K562 (cell line): ENCODE measurements around the gene SAE1. TPM values are rescaled to one million over a fixed set of nuclear protein-coding genes. Genes with fewer than 3 reads are reported as not detected.

Source experiments
- ATAC-seq: fragments of 200-7000 bp; cut with Tn5 transposase; 3 replicates; pipeline ENCODE4 v1.9.1; 2020; ENCODE audit warnings: moderate library complexity
- BruUV-seq: library from RNA; stranded (reverse); fragments of 400-500 nt; replicated peaks from 2 replicates; lab custom pipeline; 2021; lab: Mats Ljungman, UMichigan
- CTCF ChIA-PET: fragments of 300-600 bp; formaldehyde crosslinking; extraction: SDS; loops from one replicate; lab custom pipeline; 2021; ENCODE audit warnings: low intra/inter-chr PET ratio; lab: Yijun Ruan, JAX
- POLR2A ChIA-PET: fragments of 300-600, 350-650 bp; sonication (Branson Sonifier 250); formaldehyde crosslinking; extraction: SDS; loops from one replicate; lab custom pipeline; 2021; ENCODE audit warnings: antibody characterized with exemption, inconsistent platforms; lab: Yijun Ruan, JAX
- DNase-seq, 4 experiments: peaks; one replicate each; pipeline versions ENCODE4 v3.0.0 to v3.0.0-alpha.2; 2011 to 2018; ENCODE audit warnings: low spot score in 3 of 4, mixed read lengths in 3 of 4; ENCODE audit errors: extremely low read depth in 1 of 4
- FAIRE-seq: peaks from 2 replicates; lab custom pipeline; 2011; peaks lifted over from hg19 to GRCh38; lab: Jason Lieb, UNC
- H2AFZ ChIP-seq: 2 replicates; pipeline ENCODE4 v1.6.0; 2011; ENCODE audit warnings: low read depth, low read length, control low read depth, inconsistent platforms
- H3K27ac ChIP-seq: fragments of 200-600 bp; 3 replicates; pipeline ENCODE4 v1.8.0; 2011; ENCODE audit warnings: low read depth, mild to moderate bottlenecking, control low read depth, inconsistent platforms, low read length, moderate library complexity, mixed read lengths; ENCODE audit errors: extremely low read depth
- H3K27me3 ChIP-seq, 2 experiments: fragments of 300-600 bp in 1 of 2; 2 replicates in 1 of 2; 3 replicates in 1 of 2; pipeline versions ENCODE4 v1.6.0 to v1.8.0; 2011; ENCODE audit warnings: inconsistent platforms in 2 of 2, low read length in 2 of 2, mild to moderate bottlenecking in 1 of 2, mixed read lengths in 1 of 2, moderate library complexity in 1 of 2; ENCODE audit not compliant: control insufficient read depth in 2 of 2, insufficient read depth in 2 of 2
- H3K36me3 ChIP-seq: fragments of 300-600 bp; 3 replicates; pipeline ENCODE4 v1.8.0; 2011; ENCODE audit warnings: mild to moderate bottlenecking, low read length, inconsistent platforms; ENCODE audit not compliant: control insufficient read depth, insufficient read depth
- H3K4me1 ChIP-seq, 2 experiments: fragments of 200-600 bp in 1 of 2; replicated peaks in 1 of 2; 2 replicates in 1 of 2; 3 replicates in 1 of 2; pipeline versions ENCODE4 v1.5.1 to v1.8.0; 2011; ENCODE audit warnings: inconsistent platforms in 2 of 2, low read length in 2 of 2, mild to moderate bottlenecking in 1 of 2, mixed read lengths in 1 of 2, moderate library complexity in 1 of 2; ENCODE audit not compliant: control insufficient read depth in 2 of 2, insufficient read depth in 2 of 2
- H3K4me2 ChIP-seq: 2 replicates; pipeline ENCODE4 v1.6.1; 2011; ENCODE audit warnings: low read length, control low read depth, inconsistent platforms, mixed read lengths; ENCODE audit not compliant: insufficient read depth
- H3K4me3 ChIP-seq: fragments of 200-600 bp; sonication (generic), shearing (Covaris generic); 2 replicates; pipeline ENCODE4 v1.5.1; 2016; ENCODE audit warnings: control low read depth, inconsistent platforms
- H3K79me2 ChIP-seq: fragments of 200-600 bp; 3 replicates; pipeline ENCODE4 v1.8.0; 2011; ENCODE audit warnings: low read length, inconsistent platforms; ENCODE audit not compliant: control insufficient read depth, insufficient read depth
- H3K9ac ChIP-seq, 2 experiments: 2 replicates each; pipeline versions ENCODE4 v1.6.0 to v1.6.1; 2011; ENCODE audit warnings: low read depth in 2 of 2, low read length in 2 of 2, control low read depth in 1 of 2, inconsistent platforms in 1 of 2, mild to moderate bottlenecking in 1 of 2, mixed read lengths in 1 of 2; ENCODE audit not compliant: insufficient read depth in 1 of 2
- H3K9me1 ChIP-seq: one replicate; pipeline ENCODE4 v1.6.0; 2011; ENCODE audit warnings: inconsistent platforms, mild to moderate bottlenecking, low read length, moderate library complexity; ENCODE audit not compliant: control insufficient read depth, insufficient read depth
- H3K9me3 ChIP-seq: replicated peaks from 2 replicates; pipeline ENCODE4 v1.5.1; 2011; ENCODE audit warnings: low read depth, low read length, inconsistent platforms; ENCODE audit not compliant: control insufficient read depth, insufficient read depth
- H4K20me1 ChIP-seq: replicated peaks from 2 replicates; pipeline ENCODE4 v1.6.1; 2011; ENCODE audit warnings: low read length, inconsistent platforms, mixed read lengths; ENCODE audit not compliant: control insufficient read depth, insufficient read depth
- CTCF ChIP-seq, 3 experiments: IDR thresholded peaks in 2 of 3; conservative IDR thresholded peaks in 1 of 3; 2 replicates each; pipeline ENCODE4 v1.5.1; 2011 to 2012; ENCODE audit warnings: low read length in 3 of 3, mild to moderate bottlenecking in 3 of 3, control low read depth in 2 of 3, improper control_type of control experiment in 1 of 3, inconsistent platforms in 1 of 3, low read depth in 1 of 3, mixed read lengths in 1 of 3, moderate library complexity in 1 of 3; ENCODE audit not compliant: insufficient read depth in 2 of 3
- EP400 ChIP-seq: fragments of 450-650 bp; IDR thresholded peaks from 2 replicates; pipeline ENCODE4 v1.6.1; 2017; ENCODE audit warnings: antibody characterized with exemption, mild to moderate bottlenecking, moderate library complexity
- FOS ChIP-seq: IDR thresholded peaks from 3 replicates; pipeline ENCODE4 v1.6.1; 2011; ENCODE audit not compliant: insufficient read length; ENCODE audit errors: extremely low read depth
- FOXP4 ChIP-seq: sonication (generic); formaldehyde crosslinking; IDR thresholded peaks from 2 replicates; pipeline ENCODE4 v1.8.0; 2022; ENCODE audit warnings: mild to moderate bottlenecking, missing genetic modification reagents, borderline replicate concordance
- NKRF ChIP-seq: fragments of 450-650 bp; IDR thresholded peaks from 2 replicates; pipeline ENCODE4 v1.6.1; 2016; ENCODE audit warnings: borderline replicate concordance
- STAT6 ChIP-seq: sonication (generic); formaldehyde crosslinking; IDR thresholded peaks from 2 replicates; pipeline ENCODE4 v1.8.1; 2023; ENCODE audit warnings: mild to moderate bottlenecking, missing genetic modification reagents
- TRIM25 ChIP-seq: fragments of 450-650 bp; IDR thresholded peaks from 2 replicates; pipeline ENCODE4 v1.7.0; 2016; ENCODE audit warnings: borderline replicate concordance
- YBX1 ChIP-seq: fragments of 450-650 bp; IDR thresholded peaks from 2 replicates; pipeline ENCODE4 v1.7.1; 2016; ENCODE audit warnings: mild to moderate bottlenecking
- WGBS: fragments of 100-300 bp; shearing (Covaris generic); methylation state at CpG from one replicate; pipeline ENCODE4 v1.1.6; 2016; ENCODE audit warnings: low coverage, mixed read lengths; ENCODE audit not compliant: insufficient coverage; ENCODE audit errors: missing lambda C conversion rate; 5-methylcytosine and 5-hydroxymethylcytosine counted together
- in situ Hi-C: fragments of 300-500 bp; cut with MboI; formaldehyde crosslinking; loops from 4 replicates; pipeline ENCODE4 v1.15.0; 2018; ENCODE audit warnings: inconsistent platforms, mixed read lengths
- intact Hi-C: fragments of 100-400 bp; cut with micrococcal nuclease; formaldehyde crosslinking; loops from 2 replicates; pipeline ENCODE4 v1.14.2; 2022
- polyA plus RNA-seq, 8 experiments: library from polyadenylated mRNA; depleted of rRNA in 4 of 8; stranded (reverse) in 5 of 8; unstranded in 3 of 8; fragments of >200 nt; fragmentation: Nextera tagmentation in 2 of 8; fragmentation: Illumina TruSeq in 1 of 8; extraction: Ambion mirVana in 2 of 8; extraction: Trizol in 1 of 8; gene quantifications; 2 replicates each; pipeline versions ENCODE4 v1.2.1 to v1.2.3, GENCODE V29; 2011 to 2014; ENCODE audit warnings: inconsistent platforms in 1 of 8, missing spikeins in 1 of 8
- total RNA-seq, 7 experiments: library from RNA; depleted of rRNA in 6 of 7; stranded (reverse); fragments of >200 nt in 6 of 7; fragmentation: Illumina TruSeq in 2 of 7; extraction: Trizol in 2 of 7; gene quantifications; 2 replicates each; pipeline versions ENCODE4 v1.2.1 to v1.2.3, GENCODE V29; 2011 to 2021; ENCODE audit warnings: low replicate concordance in 1 of 7

Gene SAE1
- total and polyA plus RNA-seq, 9 of the 15 experiments (the other 6 are each of a cell fraction or from before 2014, with no cell fraction given) = 82.8 to 299 (median 217) TPM

GRCh38 chr19:47099576-47100050 lies 31.0 kb upstream of the SAE1 start (continued):
- no peak for TF ChIP-seq STAT6 (CRISPR knock-in tag)
- no peak for TF ChIP-seq FOS

GRCh38 chr19:47100290-47100689 lies 30.3 kb upstream of the SAE1 start:
- in situ Hi-C loops = no loop called here
- ATAC-seq (no peak), FAIRE-seq (peak; percentile 19), DNase-seq (peak in 1 of 4 experiments; percentile 18)
- peaks cover 63% of the 10 kb centered on the region; the same call in 2 of the 3 replicates for H3K36me3 ChIP-seq
- WGBS = 99% methylated on average over 5 of the region's 5 CpGs
- H3K9me3 ChIP-seq = no peaks in the 10 kb centered on the region
- TSS peak; percentile 13 for BruUV-seq
- peak overlapping the region; percentile 18 to 43; a peak in 3 of 4 replicates for H3K9ac ChIP-seq
- H3K79me2 ChIP-seq = peaks cover 92% of the 10 kb centered on the region
- H2AFZ ChIP-seq = no peak overlapping the region
- H3K4me2 ChIP-seq = peak overlapping the region; percentile 17; the same call in 1 of the 2 replicates
- intact Hi-C loops = no loop called here
- no peak overlapping the region for H3K4me3 ChIP-seq
- no peaks in the 10 kb centered on the region for H3K27me3 ChIP-seq
- ChIA-PET CTCF (no interaction called here), POLR2A (interaction anchor here (0.8 to 2.1 kb wide), 3 partner anchors 8 to 10 kb away, joined by 4 to 8 read pairs (median 4); no protein-coding TSS in a partner anchor)
- H3K9me1 ChIP-seq = peaks cover 3% of the 10 kb centered on the region
- H4K20me1 ChIP-seq = no peaks in the 10 kb centered on the region
- H3K27ac ChIP-seq = peak overlapping the region; percentile 73; the same call in 2 of the 3 replicates
- peaks cover 19 to 27% of the 10 kb centered on the region in 2 experiments; a peak in 4 of 5 replicates for H3K4me1 ChIP-seq
- no peak for TF ChIP-seq NKRF
- TF ChIP-seq YBX1 = no peak
- TF ChIP-seq FOXP4 = no peak
- TF ChIP-seq EP400 = no peak
- 0 out of 6 replicates have a peak, but pooled peaks of 1 of the 3 experiments have one; percentile 7 for TF ChIP-seq CTCF (IDR thresholded peaks at IDR 0.05 in 2 of 3, conservative IDR thresholded peaks at IDR 0.05 in 1 of 3; ENCODE audit: insufficient read depth in 2 of 3, low read depth in 1 of 3, low read length in 3 of 3)
- TF ChIP-seq TRIM25 = no peak
